Left lung (tissue), 10 donors: Measurements from ENCODE around the gene IGFBP6. TPM values are rescaled to one million over a fixed set of nuclear protein-coding genes. Genes with fewer than 3 reads are reported as not detected.

Source experiments
- ATAC-seq: fragments of 200-7000 bp; cut with Tn5 transposase; one replicate; pipeline ENCODE4 v1.9.1; 2020; ENCODE audit warnings: moderate library complexity
- DNase-seq, 4 donors: peaks; one replicate each; pipeline ENCODE4 v3.0.0-alpha.2; 2013 to 2020
- H3K27ac ChIP-seq, 2 donors: fragments of 200-600 bp; sonication (generic) in 1 of 2; one replicate each; pipeline versions ENCODE4 v1.5.0 to v1.8.0; 2020 to 2021
- H3K27me3 ChIP-seq, 2 donors: fragments of 200-600 bp; sonication (generic) in 1 of 2; one replicate each; pipeline versions ENCODE4 v1.5.0 to v1.8.0; 2020 to 2021
- H3K36me3 ChIP-seq, 2 donors: fragments of 200-600 bp; sonication (generic) in 1 of 2; one replicate each; pipeline versions ENCODE4 v1.5.0 to v1.8.0; 2020 to 2021
- H3K4me1 ChIP-seq, 2 donors: fragments of 200-600 bp; one replicate each; pipeline ENCODE4 v1.8.0; 2021
- H3K4me3 ChIP-seq, 2 donors: fragments of 200-600 bp; sonication (generic) in 1 of 2; one replicate each; pipeline versions ENCODE4 v1.5.0 to v1.8.0; 2020 to 2021; ENCODE audit warnings: mild to moderate bottlenecking in 1 of 2
- H3K9me3 ChIP-seq, 2 donors: fragments of 200-600 bp; sonication (generic) in 1 of 2; one replicate each; pipeline versions ENCODE4 v1.5.0 to v1.8.0; 2020 to 2021
- intact Hi-C, 2 donors: fragments of 100-400 bp; cut with DNase I; formaldehyde crosslinking; loops; one replicate each; pipeline versions ENCODE4 v1.11.2 to v1.14.2; 2022
- polyA plus RNA-seq, 6 donors: library from polyadenylated mRNA; unstranded; fragments of 120-200 nt; gene quantifications; one replicate each; pipeline ENCODE4 v1.2.1, GENCODE V29; 2013; ENCODE audit not compliant: insufficient read length in 6 of 6
- total RNA-seq, 2 donors: library from RNA; stranded (reverse); fragmentation: NEBNext Ultra II Directional; extraction: Animal tissue kit (Norgen Biotek cat#: 25700); gene quantifications; one replicate each; pipeline ENCODE4 v1.2.1, GENCODE V29; 2021
- TF ChIP-seq, protein P1 (sequence below), 2 donors: fragments of 200-600 bp; sonication (generic) in 1 of 2; IDR thresholded peaks; one replicate each; pipeline versions ENCODE4 v1.5.0 to v1.8.0; 2021; ENCODE audit warnings: antibody characterized with exemption in 2 of 2
- donor health status: DM: no; HTN: yes; CAD: no.
- donor health status: DM: no; HTN: no; CAD: no.

The IGFBP6 gene
- total and polyA plus RNA-seq, 8 donors: 15.4 to 29.1 (median 22.7) TPM

DNA sequence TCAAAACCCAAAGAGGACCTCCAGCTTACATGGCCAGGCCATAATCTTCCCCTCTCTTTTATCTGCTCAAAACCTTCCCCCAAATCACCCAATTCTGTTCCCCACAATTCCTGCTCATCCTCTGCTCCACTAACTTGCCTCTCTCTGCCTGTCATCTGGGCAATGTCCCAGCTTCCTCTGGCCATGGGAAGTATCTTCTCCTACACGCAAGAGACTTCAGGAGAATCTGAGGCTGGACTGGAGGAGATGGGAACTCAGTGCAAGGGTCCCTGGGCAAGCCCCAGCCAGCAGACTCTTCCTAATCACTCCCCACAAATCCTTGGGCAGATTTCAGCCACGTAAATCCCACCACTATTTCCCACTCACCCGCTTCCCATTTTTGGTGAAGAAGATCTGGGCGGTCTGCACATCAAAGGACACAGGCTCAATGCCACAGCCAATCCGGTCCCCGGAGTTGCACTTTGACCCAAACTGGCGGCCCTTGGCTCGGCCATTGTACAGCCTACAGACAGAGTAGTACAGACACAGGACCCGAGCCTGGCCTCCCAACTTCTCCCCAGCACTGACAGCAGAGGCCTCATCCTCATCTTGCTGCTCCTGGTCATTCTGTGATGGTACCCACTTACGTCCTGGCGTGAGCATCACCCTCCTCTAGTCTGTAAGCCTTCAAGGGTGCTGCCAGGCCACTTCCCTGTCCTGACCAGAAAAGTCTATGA lies 23.0 kb upstream of the IGFBP6 start:
- DNase-seq: no peak
- Histone ChIP-seq H3K36me3 (peaks cover 0 to 57% of the 10 kb centered on the region in 2 donors), H3K4me3 (no peak overlapping the region), H3K4me1 (peaks cover 35 to 85% of the 10 kb centered on the region in 2 donors), H3K27ac (peak overlapping the region in 1 of 2 donors; percentile 70), H3K9me3 (no peaks in the 10 kb centered on the region), H3K27me3 (no peaks in the 10 kb centered on the region)
- TF ChIP-seq, protein P1, sequence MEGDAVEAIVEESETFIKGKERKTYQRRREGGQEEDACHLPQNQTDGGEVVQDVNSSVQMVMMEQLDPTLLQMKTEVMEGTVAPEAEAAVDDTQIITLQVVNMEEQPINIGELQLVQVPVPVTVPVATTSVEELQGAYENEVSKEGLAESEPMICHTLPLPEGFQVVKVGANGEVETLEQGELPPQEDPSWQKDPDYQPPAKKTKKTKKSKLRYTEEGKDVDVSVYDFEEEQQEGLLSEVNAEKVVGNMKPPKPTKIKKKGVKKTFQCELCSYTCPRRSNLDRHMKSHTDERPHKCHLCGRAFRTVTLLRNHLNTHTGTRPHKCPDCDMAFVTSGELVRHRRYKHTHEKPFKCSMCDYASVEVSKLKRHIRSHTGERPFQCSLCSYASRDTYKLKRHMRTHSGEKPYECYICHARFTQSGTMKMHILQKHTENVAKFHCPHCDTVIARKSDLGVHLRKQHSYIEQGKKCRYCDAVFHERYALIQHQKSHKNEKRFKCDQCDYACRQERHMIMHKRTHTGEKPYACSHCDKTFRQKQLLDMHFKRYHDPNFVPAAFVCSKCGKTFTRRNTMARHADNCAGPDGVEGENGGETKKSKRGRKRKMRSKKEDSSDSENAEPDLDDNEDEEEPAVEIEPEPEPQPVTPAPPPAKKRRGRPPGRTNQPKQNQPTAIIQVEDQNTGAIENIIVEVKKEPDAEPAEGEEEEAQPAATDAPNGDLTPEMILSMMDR (IDR thresholded peaks at IDR 0.05): no peak
- intact Hi-C loops: no loop called here
- ATAC-seq: no peak

DNA sequence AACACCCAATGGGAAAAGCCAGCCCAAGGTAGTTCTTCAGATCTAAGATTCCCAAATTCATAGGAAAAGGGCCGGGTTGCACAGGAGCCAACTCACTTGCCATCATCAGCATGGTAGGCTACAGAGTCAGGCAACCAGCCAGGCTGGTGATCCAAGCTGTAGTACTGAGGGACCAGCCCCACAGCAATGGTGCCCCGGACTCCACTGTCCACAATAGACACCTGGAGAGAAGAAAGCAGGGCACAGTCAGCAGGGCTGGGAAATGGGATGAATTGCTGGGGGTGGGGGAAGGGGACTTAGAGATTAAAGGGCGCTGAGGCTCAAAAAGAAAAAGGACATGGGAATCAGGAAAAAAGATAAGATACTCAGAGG lies 22.5 kb upstream of the IGFBP6 start:
- ATAC-seq (no peak), DNase-seq (no peak)
- Histone ChIP-seq H3K27ac (no peak overlapping the region), H3K9me3 (no peaks in the 10 kb centered on the region), H3K4me1 (peaks cover 38 to 88% of the 10 kb centered on the region in 2 donors), H3K4me3 (no peak overlapping the region), H3K27me3 (no peaks in the 10 kb centered on the region), H3K36me3 (peaks cover 0 to 51% of the 10 kb centered on the region in 2 donors)
- intact Hi-C loops: no loop called here
- TF ChIP-seq, protein P1 (IDR thresholded peaks at IDR 0.05): no peak

DNA sequence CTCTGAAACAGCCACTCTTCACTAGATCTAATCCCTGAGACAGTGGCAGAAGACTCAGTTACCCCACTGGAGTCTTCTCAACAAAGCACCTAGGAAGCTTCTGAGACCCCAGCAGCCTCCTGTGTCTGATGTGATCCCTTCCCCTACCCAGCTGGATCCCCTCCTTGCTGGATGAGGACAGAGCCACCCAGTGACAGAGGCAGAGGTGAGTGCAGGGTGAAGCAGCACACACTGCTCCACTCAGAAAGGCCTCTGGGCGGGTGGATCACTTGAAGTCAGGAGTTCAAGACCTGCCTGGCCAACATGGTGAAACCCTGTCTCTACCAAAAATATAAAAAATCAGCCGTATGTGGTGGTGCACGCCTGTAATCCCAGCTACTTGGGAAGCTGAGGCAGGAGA lies 21.0 kb upstream of the IGFBP6 start:
- no peak overlapping the region for H3K4me3 ChIP-seq
- ATAC-seq (no peak), DNase-seq (no peak)
- TF ChIP-seq, protein P1 (IDR thresholded peaks at IDR 0.05): no peak
- peaks cover 0 to 37% of the 10 kb centered on the region in 2 donors for H3K36me3 ChIP-seq
- no peaks in the 10 kb centered on the region for H3K27me3 ChIP-seq
- H3K4me1 ChIP-seq: peaks cover 33 to 77% of the 10 kb centered on the region in 2 donors
- intact Hi-C loops: no loop called here
- no peaks in the 10 kb centered on the region for H3K9me3 ChIP-seq
- H3K27ac ChIP-seq: peak overlapping the region in 1 of 2 donors; percentile 41

DNA sequence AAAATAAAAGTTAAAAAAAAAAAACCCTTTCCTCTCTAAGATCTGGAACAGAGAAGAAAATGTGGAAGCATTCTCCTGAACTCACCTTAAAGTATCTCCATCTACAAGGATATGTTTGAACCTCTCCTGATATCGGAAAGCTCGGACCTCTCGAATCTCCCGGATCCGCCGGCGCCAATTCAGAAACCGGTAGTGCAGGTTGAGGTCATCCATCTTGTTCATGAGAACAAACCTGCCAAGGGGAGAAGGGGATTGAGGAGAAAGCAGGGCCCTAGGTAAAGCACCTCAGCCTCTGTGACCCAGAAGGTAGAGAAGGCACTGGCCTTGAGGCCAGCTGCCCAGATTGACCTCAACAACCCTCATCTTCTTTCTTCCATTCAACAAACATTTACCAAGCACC lies 20.4 kb upstream of the IGFBP6 start:
- no peaks in the 10 kb centered on the region for H3K9me3 ChIP-seq
- peaks cover 28 to 71% of the 10 kb centered on the region in 2 donors for H3K4me1 ChIP-seq
- DNase-seq (peak in 1 of 4 donors; percentile 61), ATAC-seq (no peak)
- TF ChIP-seq, protein P1 (IDR thresholded peaks at IDR 0.05): no peak
- no peak overlapping the region for H3K4me3 ChIP-seq
- no peaks in the 10 kb centered on the region for H3K27me3 ChIP-seq
- no peak overlapping the region for H3K27ac ChIP-seq
- intact Hi-C loops: no loop called here
- peaks cover 0 to 35% of the 10 kb centered on the region in 2 donors for H3K36me3 ChIP-seq

DNA sequence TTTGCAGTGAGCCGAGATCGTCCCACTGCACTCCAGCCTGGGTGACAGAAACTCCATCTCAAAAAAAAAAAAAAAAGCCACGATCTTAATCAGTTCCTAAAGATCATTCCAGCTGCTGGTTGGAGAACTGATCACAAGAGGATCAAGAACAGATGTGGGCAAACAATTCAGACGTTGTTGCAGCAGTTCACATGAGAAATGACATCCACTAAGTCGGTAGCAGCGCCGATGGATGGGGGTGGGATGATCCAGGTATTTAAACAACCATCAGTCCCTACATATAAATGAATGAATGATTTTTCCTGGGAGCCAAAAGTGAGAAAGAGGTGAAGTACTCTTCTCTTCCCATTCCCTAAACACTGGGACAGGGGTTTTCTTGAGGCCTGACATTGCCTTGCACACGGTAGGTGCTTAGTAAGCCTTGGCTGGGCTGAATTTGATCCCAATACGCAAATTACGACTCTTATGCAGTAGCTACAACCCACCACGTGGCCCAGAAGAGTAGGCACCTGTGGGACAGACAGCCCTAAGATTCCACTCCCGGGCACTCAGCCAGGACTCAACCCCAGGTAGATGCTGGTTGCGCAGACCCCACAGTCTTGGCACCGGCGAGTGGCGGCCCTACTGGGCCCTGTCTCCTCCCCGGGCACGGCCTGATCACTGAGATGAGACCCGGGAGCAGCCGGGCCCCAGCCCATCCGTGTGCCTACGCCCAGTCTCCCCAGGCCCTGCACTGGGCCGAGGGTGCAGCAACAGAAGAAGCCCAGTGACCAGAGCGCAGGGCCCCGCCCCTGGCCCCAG lies 18.8 kb upstream of the IGFBP6 start:
- Histone ChIP-seq H3K27ac (peak overlapping the region; percentile 94 to 95), H3K4me3 (peak overlapping the region; percentile 75 to 78), H3K4me1 (peaks cover 15 to 55% of the 10 kb centered on the region in 2 donors), H3K9me3 (no peaks in the 10 kb centered on the region), H3K27me3 (no peaks in the 10 kb centered on the region), H3K36me3 (peaks cover 0 to 32% of the 10 kb centered on the region in 2 donors)
- intact Hi-C loops: no loop called here
- ATAC-seq (peak; percentile 16), DNase-seq (peak in 1 of 4 donors; percentile 21)
- TF ChIP-seq, protein P1 (IDR thresholded peaks at IDR 0.05): no peak
